Gastrocnemius medialis (tissue), 4 donors: ENCODE measurements around the gene COL4A4. TPM values are rescaled to one million over a fixed set of nuclear protein-coding genes. Genes with fewer than 3 reads are reported as not detected.

ENCODE experiments used
- ATAC-seq, 2 donors: fragments of 150-250 bp; one replicate each; pipeline ENCODE4 v1.9.1; 2016
- DNase-seq, 2 donors: peaks; one replicate each; pipeline ENCODE4 v3.0.0-alpha.2; 2019
- H3K27ac ChIP-seq, 4 donors: fragments of 200-600 bp; sonication (generic); 1 replicate in 1 of 4; 2 replicates in 3 of 4; pipeline ENCODE4 v1.5.1; 2016 to 2018; ENCODE audit warnings: mild to moderate bottlenecking in 2 of 4, moderate library complexity in 1 of 4
- H3K27me3 ChIP-seq, 3 donors: fragments of 200-600 bp; sonication (generic) in 2 of 3; 1 replicate in 1 of 3; 2 replicates in 2 of 3; pipeline versions ENCODE4 v1.5.1 to v1.6.0; 2016 to 2019; ENCODE audit warnings: mild to moderate bottlenecking in 1 of 3, moderate library complexity in 1 of 3
- H3K36me3 ChIP-seq, 2 donors: fragments of 200-600 bp; sonication (generic) in 1 of 2; one replicate each; pipeline ENCODE4 v1.5.1; 2017 to 2018
- H3K4me1 ChIP-seq, 2 donors: fragments of 200-600 bp; sonication (generic) in 1 of 2; one replicate each; pipeline ENCODE4 v1.5.1; 2016 to 2017; ENCODE audit warnings: mild to moderate bottlenecking in 2 of 2
- H3K4me3 ChIP-seq, 4 donors: fragments of 200-600 bp; sonication (generic) in 3 of 4; 1 replicate in 1 of 4; 2 replicates in 3 of 4; pipeline ENCODE4 v1.5.1; 2016 to 2019; ENCODE audit warnings: mild to moderate bottlenecking in 2 of 4
- H3K9me3 ChIP-seq, 3 donors: fragments of 200-600 bp; sonication (generic) in 2 of 3; 1 replicate in 1 of 3; 2 replicates in 2 of 3; pipeline ENCODE4 v1.5.1; 2016 to 2019
- CTCF ChIP-seq, 5 experiments: fragments of 450-650 bp in 3 of 5; fragments of 200-600 bp in 2 of 5; sonication (generic) in 2 of 5; IDR thresholded peaks in 4 of 5; conservative IDR thresholded peaks in 1 of 5; 1 replicate in 4 of 5; 2 replicates in 1 of 5; pipeline ENCODE4 v1.5.1; 2016 to 2019; ENCODE audit warnings: antibody characterized with exemption in 5 of 5, mild to moderate bottlenecking in 3 of 5, moderate library complexity in 3 of 5
- POLR2A ChIP-seq, 2 donors: fragments of 450-650 bp; IDR thresholded peaks; one replicate each; pipeline ENCODE4 v1.6.1; 2017; ENCODE audit warnings: antibody characterized with exemption in 2 of 2, mild to moderate bottlenecking in 2 of 2, moderate library complexity in 2 of 2
- in situ Hi-C, 4 donors: fragments of 200-750 bp; cut with MboI; loops; one replicate each; pipeline versions ENCODE4 v1.15.0 to v1.8.0; 2017; ENCODE audit warnings: low sequenced_read_pairs in 4 of 4
- intact Hi-C: fragments of 100-400 bp; cut with DNase I; formaldehyde crosslinking; loops from one replicate; pipeline ENCODE4 v1.15.1; 2023; ENCODE audit warnings: low total_unique reads
- total RNA-seq, 4 donors: library from RNA; depleted of rRNA; stranded (reverse); fragments of >200 nt; gene quantifications; one replicate each; pipeline versions ENCODE4 v1.1.0 to v1.2.3, GENCODE V29; 2016

COL4A4 gene
- total RNA-seq, 4 donors from 2014 or later: 2.0 to 11.4 (median 5.7) TPM

- Histone ChIP-seq H3K36me3 (no peaks in the 10 kb centered on the region), H3K4me1 (peaks cover 15 to 47% of the 10 kb centered on the region in 2 donors), H3K9me3 (no peaks in the 10 kb centered on the region), H3K27me3 (no peaks in the 10 kb centered on the region), H3K27ac (peak overlapping the region; percentile 16 to 43 (median 32)), H3K4me3 (no peak overlapping the region)
- DNase-seq: no peak
- in situ Hi-C loops (no loop called here), intact Hi-C loops (no loop called here)
- TF ChIP-seq POLR2A (IDR thresholded peaks at IDR 0.05) (no peak), CTCF (IDR thresholded peaks at IDR 0.05 in 4 of 5, conservative IDR thresholded peaks at IDR 0.05 in 1 of 5) (no peak)
- ATAC-seq: no peak
Observed at GRCh38 chr2:227160164-227160563, 3.8 kb downstream of the COL4A4 start.

- no peak overlapping the region for H3K27ac ChIP-seq
- DNase-seq (no peak), ATAC-seq (no peak)
- no peaks in the 10 kb centered on the region for H3K9me3 ChIP-seq
- H3K4me1 ChIP-seq: peaks cover 14 to 42% of the 10 kb centered on the region in 2 donors
- intact Hi-C loops (no loop called here), in situ Hi-C loops (no loop called here)
- H3K4me3 ChIP-seq: no peak overlapping the region
- H3K36me3 ChIP-seq: no peaks in the 10 kb centered on the region
- H3K27me3 ChIP-seq: no peaks in the 10 kb centered on the region
- TF ChIP-seq POLR2A (IDR thresholded peaks at IDR 0.05) (no peak), CTCF (IDR thresholded peaks at IDR 0.05 in 4 of 5, conservative IDR thresholded peaks at IDR 0.05 in 1 of 5) (no peak)
Observed at GRCh38 chr2:227154986-227155774, 8.8 kb downstream of the COL4A4 start.

GRCh38 chr2:227153758-227154486 is 10.1 kb downstream of the COL4A4 start:
- Histone ChIP-seq H3K9me3 (no peaks in the 10 kb centered on the region), H3K4me1 (peaks cover 11 to 37% of the 10 kb centered on the region in 2 donors), H3K4me3 (no peak overlapping the region), H3K27ac (peak overlapping the region; percentile 4 to 50 (median 30)), H3K27me3 (no peaks in the 10 kb centered on the region), H3K36me3 (no peaks in the 10 kb centered on the region)
- ATAC-seq (peak; percentile 50 to 66), DNase-seq (peak in 1 of 2 donors; percentile 45)
- TF ChIP-seq POLR2A (IDR thresholded peaks at IDR 0.05): no peak
- in situ Hi-C loops (no loop called here), intact Hi-C loops (no loop called here)

- H3K4me3 ChIP-seq: no peak overlapping the region
- intact Hi-C loops: no loop called here
- ATAC-seq: no peak
Observed at GRCh38 chr2:227153307-227153706, 10.7 kb downstream of the COL4A4 start.

More at GRCh38 chr2:227153307-227153706, 10.7 kb downstream of the COL4A4 start:
- no peaks in the 10 kb centered on the region for H3K9me3 ChIP-seq
- in situ Hi-C loops: no loop called here
- peaks cover 11 to 35% of the 10 kb centered on the region in 2 donors for H3K4me1 ChIP-seq
- H3K27ac ChIP-seq: peak overlapping the region; percentile 4 to 44 (median 30)
- H3K27me3 ChIP-seq: no peaks in the 10 kb centered on the region
- no peak for DNase-seq
- H3K36me3 ChIP-seq: no peaks in the 10 kb centered on the region
- TF ChIP-seq CTCF (IDR thresholded peaks at IDR 0.05 in 4 of 5, conservative IDR thresholded peaks at IDR 0.05 in 1 of 5): no peak
- TF ChIP-seq POLR2A (IDR thresholded peaks at IDR 0.05): no peak
